Kidney (tissue), 14 donors: ENCODE measurements around the gene SLC43A3. TPM values are rescaled to one million over a fixed set of nuclear protein-coding genes. Genes with fewer than 3 reads are reported as not detected.

Experiments used
- DNase-seq, 5 donors: peaks; one replicate each; pipeline ENCODE4 v3.0.0-alpha.2; 2013 to 2020
- FAIRE-seq: peaks from 2 replicates; lab custom pipeline; 2012; peaks lifted over from hg19 to GRCh38; lab: Jason Lieb, UNC
- H3K27ac ChIP-seq, 2 donors: one replicate each; pipeline ENCODE4 v1.7.0; 2013; ENCODE audit warnings: low read depth in 2 of 2, low read length in 2 of 2, inconsistent platforms in 1 of 2
- H3K27me3 ChIP-seq: one replicate; pipeline ENCODE4 v1.7.1; 2013; ENCODE audit warnings: low read length, inconsistent platforms; ENCODE audit not compliant: control insufficient read depth, insufficient read depth
- H3K36me3 ChIP-seq, 3 donors: one replicate each; pipeline versions ENCODE4 v1.7.0 to v1.7.1; 2013; ENCODE audit warnings: low read length in 3 of 3, control low read depth in 1 of 3, inconsistent platforms in 1 of 3; ENCODE audit not compliant: insufficient read depth in 3 of 3, control insufficient read depth in 2 of 3
- H3K4me1 ChIP-seq, 3 donors: one replicate each; pipeline versions ENCODE4 v1.7.0 to v1.7.1; 2013; ENCODE audit warnings: low read length in 3 of 3, inconsistent platforms in 1 of 3, low read depth in 1 of 3; ENCODE audit not compliant: control insufficient read depth in 2 of 3, insufficient read depth in 2 of 3
- H3K4me3 ChIP-seq, 3 donors: one replicate each; pipeline versions ENCODE4 v1.7.0 to v1.8.1; 2013; ENCODE audit warnings: low read length in 3 of 3, control low read depth in 1 of 3, inconsistent platforms in 1 of 3
- H3K9ac ChIP-seq, 3 donors: one replicate each; pipeline versions ENCODE4 v1.7.0 to v1.7.1; 2013; ENCODE audit warnings: low read length in 3 of 3, control low read depth in 1 of 3, inconsistent platforms in 1 of 3
- H3K9me3 ChIP-seq, 3 donors: one replicate each; pipeline versions ENCODE4 v1.7.0 to v1.7.1; 2013; ENCODE audit warnings: low read length in 3 of 3, control low read depth in 1 of 3, inconsistent platforms in 1 of 3; ENCODE audit not compliant: control insufficient read depth in 2 of 3, insufficient read depth in 1 of 3
- intact Hi-C: fragments of 100-400 bp; cut with DNase I; formaldehyde crosslinking; loops from one replicate; pipeline ENCODE4 v1.11.1; 2022
- polyA plus RNA-seq: library from polyadenylated mRNA; stranded (reverse); fragments of 350-450 nt; fragmentation: Illumina TruSeq; extraction: RNeasy Lipid Tissue Mini Kit (QIAGEN cat#74804); gene quantifications from one replicate; pipeline ENCODE4 v1.2.3, GENCODE V29; 2014; ENCODE audit warnings: low read depth, low replicate concordance; ENCODE audit not compliant: insufficient read depth
- total RNA-seq: library from RNA; stranded (reverse); fragmentation: NEBNext Ultra II Directional; extraction: Animal tissue kit (Norgen Biotek cat#: 25700); gene quantifications from one replicate; pipeline ENCODE4 v1.2.1, GENCODE V29; 2021
- TF ChIP-seq, protein P1 (sequence below): IDR thresholded peaks from 3 replicates; pipeline ENCODE4 v1.5.1; 2012; ENCODE audit warnings: mild to moderate bottlenecking, moderate library complexity, borderline replicate concordance; ENCODE audit not compliant: insufficient read depth; ENCODE audit errors: extremely low read depth
- donor health status: control.
- donor health status: control.
- donor health status: control.
- donor health status: control.
- donor health status: control.
- donor health status: DM: yes; HTN: yes; CAD: no.
- donor health status: Normal renal cell carcinoma (clear cell type).

The SLC43A3 gene
- total and polyA plus RNA-seq, 2 donors from 2014 or later = 6.0 to 39.8 TPM

DNA sequence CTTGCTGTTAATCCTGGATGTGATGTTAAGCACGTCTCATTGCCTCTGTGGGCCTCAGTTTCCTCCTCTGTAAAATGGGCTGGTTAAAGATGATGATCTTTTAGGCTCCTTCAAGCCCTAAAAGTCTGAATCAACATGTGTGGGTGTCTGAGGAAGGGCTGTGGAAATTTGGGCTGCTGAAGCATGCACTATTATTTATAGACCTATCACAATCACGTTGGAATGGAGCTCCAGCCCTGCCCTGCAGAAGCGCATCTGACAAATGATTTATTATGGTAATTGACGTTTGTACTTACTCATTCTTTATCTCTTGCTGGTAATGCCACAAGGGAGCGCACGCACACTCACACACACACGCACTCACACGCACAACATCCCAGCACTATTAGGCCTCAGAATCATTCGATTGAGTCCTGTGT is 68.4 kb downstream of the SLC43A3 start:
- TF ChIP-seq, protein P1, sequence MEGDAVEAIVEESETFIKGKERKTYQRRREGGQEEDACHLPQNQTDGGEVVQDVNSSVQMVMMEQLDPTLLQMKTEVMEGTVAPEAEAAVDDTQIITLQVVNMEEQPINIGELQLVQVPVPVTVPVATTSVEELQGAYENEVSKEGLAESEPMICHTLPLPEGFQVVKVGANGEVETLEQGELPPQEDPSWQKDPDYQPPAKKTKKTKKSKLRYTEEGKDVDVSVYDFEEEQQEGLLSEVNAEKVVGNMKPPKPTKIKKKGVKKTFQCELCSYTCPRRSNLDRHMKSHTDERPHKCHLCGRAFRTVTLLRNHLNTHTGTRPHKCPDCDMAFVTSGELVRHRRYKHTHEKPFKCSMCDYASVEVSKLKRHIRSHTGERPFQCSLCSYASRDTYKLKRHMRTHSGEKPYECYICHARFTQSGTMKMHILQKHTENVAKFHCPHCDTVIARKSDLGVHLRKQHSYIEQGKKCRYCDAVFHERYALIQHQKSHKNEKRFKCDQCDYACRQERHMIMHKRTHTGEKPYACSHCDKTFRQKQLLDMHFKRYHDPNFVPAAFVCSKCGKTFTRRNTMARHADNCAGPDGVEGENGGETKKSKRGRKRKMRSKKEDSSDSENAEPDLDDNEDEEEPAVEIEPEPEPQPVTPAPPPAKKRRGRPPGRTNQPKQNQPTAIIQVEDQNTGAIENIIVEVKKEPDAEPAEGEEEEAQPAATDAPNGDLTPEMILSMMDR = no peak
- no peak for FAIRE-seq
- Histone ChIP-seq H3K9ac (no peak overlapping the region), H3K36me3 (no peaks in the 10 kb centered on the region), H3K4me3 (no peak overlapping the region), H3K4me1 (no peaks in the 10 kb centered on the region), H3K9me3 (no peaks in the 10 kb centered on the region), H3K27me3 (no peaks in the 10 kb centered on the region), H3K27ac (no peak overlapping the region)
- intact Hi-C loops = no loop called here
- no peak for DNase-seq

DNA sequence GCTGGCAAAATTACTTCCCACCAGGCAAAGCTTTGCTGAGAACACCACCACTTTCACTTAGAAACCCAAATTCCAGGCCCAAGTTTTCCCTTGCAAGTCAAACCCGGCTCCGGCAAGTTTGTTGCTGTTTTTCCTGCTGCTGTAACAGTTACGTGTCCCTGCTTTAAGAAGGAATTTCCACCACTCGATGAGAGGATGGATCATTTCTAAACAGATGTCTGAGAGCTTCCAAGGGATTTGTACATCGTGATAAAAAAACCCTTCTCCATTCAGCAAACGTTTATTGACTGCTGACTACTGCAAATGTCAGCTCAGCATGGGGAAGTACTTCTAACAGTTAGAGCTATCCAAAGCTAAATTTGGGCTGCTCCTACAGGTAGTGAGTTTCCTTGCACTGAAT is 69.1 kb downstream of the SLC43A3 start:
- intact Hi-C loops = no loop called here
- Histone ChIP-seq H3K9me3 (no peaks in the 10 kb centered on the region), H3K4me3 (no peak overlapping the region), H3K9ac (no peak overlapping the region), H3K4me1 (no peaks in the 10 kb centered on the region), H3K36me3 (no peaks in the 10 kb centered on the region), H3K27ac (no peak overlapping the region), H3K27me3 (no peaks in the 10 kb centered on the region)
- DNase-seq (no peak), FAIRE-seq (no peak)
- TF ChIP-seq, protein P1 = no peak

DNA sequence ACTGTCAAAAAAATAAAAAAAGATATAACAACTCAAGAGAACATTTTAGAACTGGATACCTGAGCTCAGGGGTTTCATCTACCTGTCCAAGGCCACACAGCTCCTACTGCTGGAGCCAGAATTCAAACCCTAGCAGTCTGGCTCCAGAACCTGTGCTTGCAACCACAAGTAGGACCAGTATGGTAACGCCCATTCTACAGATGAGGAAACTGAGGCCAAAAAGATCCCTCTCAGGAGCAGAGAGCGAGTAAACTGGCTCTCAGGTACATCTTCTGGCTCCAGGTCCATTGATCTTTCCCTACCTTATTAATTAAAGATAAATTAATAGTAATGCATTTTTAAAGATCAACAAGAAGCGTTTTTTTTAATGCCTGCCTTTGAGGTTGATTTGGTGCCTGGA is 69.6 kb downstream of the SLC43A3 start:
- DNase-seq = no peak
- no peak overlapping the region for H3K9ac ChIP-seq
- H3K4me3 ChIP-seq = no peak overlapping the region
- no peaks in the 10 kb centered on the region for H3K9me3 ChIP-seq
- no peaks in the 10 kb centered on the region for H3K27me3 ChIP-seq
- no peaks in the 10 kb centered on the region for H3K4me1 ChIP-seq
- H3K36me3 ChIP-seq = no peaks in the 10 kb centered on the region
- intact Hi-C loops = no loop called here
- H3K27ac ChIP-seq = no peak overlapping the region
- FAIRE-seq = no peak
- TF ChIP-seq, protein P1 = no peak

Other genes with a start within 250 kb of the SLC43A3 start
- not detected for gene LRRC55, start 245.2 kb downstream of the SLC43A3 start, total RNA-seq
- 0.09 TPM for gene LRRC55, start 245.2 kb downstream of the SLC43A3 start, polyA plus RNA-seq
- 5.3 TPM for gene APLNR, start 189.9 kb downstream of the SLC43A3 start, total RNA-seq
- gene APLNR, start 189.9 kb downstream of the SLC43A3 start, polyA plus RNA-seq = 16.6 TPM
- gene TNKS1BP1, start 102.2 kb downstream of the SLC43A3 start, total RNA-seq = 206 TPM
- 53.3 TPM for gene TNKS1BP1, start 102.2 kb downstream of the SLC43A3 start, polyA plus RNA-seq
- 78.5 TPM for gene SSRP1, start 91.2 kb downstream of the SLC43A3 start, total RNA-seq
- 44.5 TPM for gene SSRP1, start 91.2 kb downstream of the SLC43A3 start, polyA plus RNA-seq
- not detected for gene P2RX3, start 88.8 kb downstream of the SLC43A3 start, total RNA-seq
- gene P2RX3, start 88.8 kb downstream of the SLC43A3 start, polyA plus RNA-seq = not detected
- not detected for gene PRG3, start 46.0 kb downstream of the SLC43A3 start, total RNA-seq
- not detected for gene PRG3, start 46.0 kb downstream of the SLC43A3 start, polyA plus RNA-seq
- 0.22 TPM for gene PRG2, start 36.5 kb downstream of the SLC43A3 start, total RNA-seq
- not detected for gene PRG2, start 36.5 kb downstream of the SLC43A3 start, polyA plus RNA-seq
- gene RTN4RL2, start 33.4 kb upstream of the SLC43A3 start, total RNA-seq = 2.6 TPM
- 5.5 TPM for gene RTN4RL2, start 33.4 kb upstream of the SLC43A3 start, polyA plus RNA-seq
- 4.1 TPM for gene SLC43A1, start 88.6 kb upstream of the SLC43A3 start, total RNA-seq
- 16.6 TPM for gene SLC43A1, start 88.6 kb upstream of the SLC43A3 start, polyA plus RNA-seq
- gene TIMM10, start 103.6 kb upstream of the SLC43A3 start, total RNA-seq = 38.6 TPM
- 174 TPM for gene TIMM10, start 103.6 kb upstream of the SLC43A3 start, polyA plus RNA-seq
- gene SMTNL1, start 110.5 kb upstream of the SLC43A3 start, total RNA-seq = not detected
- gene SMTNL1, start 110.5 kb upstream of the SLC43A3 start, polyA plus RNA-seq = not detected
- gene UBE2L6, start 140.6 kb upstream of the SLC43A3 start, total RNA-seq = 71.4 TPM
- gene UBE2L6, start 140.6 kb upstream of the SLC43A3 start, polyA plus RNA-seq = 73.9 TPM
- 785 TPM for gene SERPING1, start 170.6 kb upstream of the SLC43A3 start, total RNA-seq
- 361 TPM for gene SERPING1, start 170.6 kb upstream of the SLC43A3 start, polyA plus RNA-seq
- gene YPEL4, start 222.8 kb upstream of the SLC43A3 start, total RNA-seq = 0.82 TPM
- gene YPEL4, start 222.8 kb upstream of the SLC43A3 start, polyA plus RNA-seq = 0.88 TPM
- gene CLP1, start 230.6 kb upstream of the SLC43A3 start, total RNA-seq = 12.2 TPM
- gene CLP1, start 230.6 kb upstream of the SLC43A3 start, polyA plus RNA-seq = 8.5 TPM
- gene ZDHHC5, start 241.0 kb upstream of the SLC43A3 start, total RNA-seq = 90.2 TPM
- 28.3 TPM for gene ZDHHC5, start 241.0 kb upstream of the SLC43A3 start, polyA plus RNA-seq